IMR-90 (cell line): ENCODE results near the gene KNG1. TPM values are rescaled to one million over a fixed set of nuclear protein-coding genes. Genes with fewer than 3 reads are reported as not detected.

Experiments used
- ATAC-seq: fragments of 200-7000 bp; cut with Tn5 transposase; 2 replicates; pipeline ENCODE4 v1.9.1; 2020; ENCODE audit warnings: low read depth, mild to moderate bottlenecking, moderate library complexity
- BruUV-seq: library from RNA; stranded (reverse); fragments of 400-500 nt; replicated peaks from 2 replicates; lab custom pipeline; 2021; lab: Mats Ljungman, UMichigan
- CTCF ChIA-PET: fragments of 300-600 bp; formaldehyde crosslinking; extraction: SDS; loops from one replicate; lab custom pipeline; 2021; ENCODE audit warnings: antibody characterized with exemption; lab: Yijun Ruan, JAX
- POLR2A ChIA-PET: fragments of 300-600 bp; sonication (Branson Sonifier 250); formaldehyde crosslinking; loops from one replicate; lab custom pipeline; 2022; ENCODE audit warnings: antibody characterized with exemption; ENCODE audit not compliant: unreplicated experiment; lab: Charles Lee
- DNase-seq: peaks from one replicate; pipeline ENCODE4 v3.0.0; 2013
- H2AFZ ChIP-seq: replicated peaks from 2 replicates; pipeline ENCODE3; 2013; ENCODE audit warnings: low read length, mild to moderate bottlenecking; ENCODE audit not compliant: poor library complexity
- H2AK5ac ChIP-seq: 2 replicates; pipeline ENCODE4 v1.6.1; 2013; ENCODE audit warnings: low read depth, low read length, inconsistent platforms
- H2AK9ac ChIP-seq: replicated peaks from 2 replicates; pipeline ENCODE3; 2013; ENCODE audit warnings: mild to moderate bottlenecking, low read depth, low read length, moderate library complexity; ENCODE audit not compliant: poor library complexity
- H2BK120ac ChIP-seq: 2 replicates; pipeline ENCODE4 v1.6.1; 2013; ENCODE audit warnings: low read depth, low read length, inconsistent platforms
- H2BK15ac ChIP-seq: 3 replicates; pipeline ENCODE4 v1.6.1; 2013; ENCODE audit warnings: low read depth, low read length, inconsistent platforms
- H2BK20ac ChIP-seq: 2 replicates; pipeline ENCODE4 v1.6.1; 2013; ENCODE audit warnings: low read depth, mild to moderate bottlenecking, inconsistent platforms, low read length, moderate library complexity
- H2BK5ac ChIP-seq: 2 replicates; pipeline ENCODE4 v1.6.1; 2013; ENCODE audit warnings: mild to moderate bottlenecking, low read depth, low read length, inconsistent platforms; ENCODE audit not compliant: poor library complexity, severe bottlenecking
- H3K14ac ChIP-seq: replicated peaks from 2 replicates; pipeline ENCODE4 v1.6.1; 2013; ENCODE audit warnings: low read depth, low read length, inconsistent platforms
- H3K18ac ChIP-seq: 2 replicates; pipeline ENCODE4 v1.6.1; 2013; ENCODE audit warnings: low read depth, low read length, control low read depth
- H3K23ac ChIP-seq: 2 replicates; pipeline ENCODE4 v1.6.1; 2013; ENCODE audit warnings: low read depth, low read length, inconsistent platforms
- H3K27ac ChIP-seq: 2 replicates; pipeline ENCODE4 v1.5.1; 2013; ENCODE audit warnings: mild to moderate bottlenecking, control low read depth, low read length; ENCODE audit not compliant: insufficient read depth
- H3K27me3 ChIP-seq: 2 replicates; pipeline ENCODE4 v1.6.1; 2013; ENCODE audit warnings: low read length; ENCODE audit not compliant: control insufficient read depth, insufficient read depth
- H3K36me3 ChIP-seq: 2 replicates; pipeline ENCODE4 v1.6.1; 2013; ENCODE audit warnings: low read length, mixed read lengths; ENCODE audit not compliant: control insufficient read depth, insufficient read depth
- H3K4ac ChIP-seq: 2 replicates; pipeline ENCODE4 v1.6.1; 2013; ENCODE audit warnings: low read depth, low read length, inconsistent platforms
- H3K4me1 ChIP-seq: 2 replicates; pipeline ENCODE4 v1.6.1; 2013; ENCODE audit warnings: low read length, mixed read lengths; ENCODE audit not compliant: control insufficient read depth, insufficient read depth
- H3K4me2 ChIP-seq: 2 replicates; pipeline ENCODE4 v1.6.1; 2013; ENCODE audit warnings: low read depth, mild to moderate bottlenecking, control low read depth, low read length, moderate library complexity
- H3K4me3 ChIP-seq: 2 replicates; pipeline ENCODE4 v1.5.1; 2013; ENCODE audit warnings: low read depth, mild to moderate bottlenecking, control low read depth, low read length, moderate library complexity; ENCODE audit not compliant: insufficient read depth
- H3K56ac ChIP-seq: 2 replicates; pipeline ENCODE4 v1.6.1; 2013; ENCODE audit warnings: low read length, inconsistent platforms; ENCODE audit not compliant: insufficient read depth; ENCODE audit errors: extremely low read depth
- H3K79me1 ChIP-seq, 2 experiments: 2 replicates each; pipeline ENCODE4 v1.6.1; 2013; ENCODE audit warnings: low read length in 2 of 2, inconsistent platforms in 1 of 2, low read depth in 1 of 2
- H3K9ac ChIP-seq: 2 replicates; pipeline ENCODE4 v1.6.1; 2013; ENCODE audit warnings: low read depth, low read length, control low read depth
- H3K9me1 ChIP-seq: 2 replicates; pipeline ENCODE4 v1.6.1; 2013; ENCODE audit warnings: low read length, inconsistent platforms; ENCODE audit not compliant: insufficient read depth
- H3K9me3 ChIP-seq: 2 replicates; pipeline ENCODE4 v1.6.1; 2013; ENCODE audit warnings: low read length; ENCODE audit not compliant: control insufficient read depth, insufficient read depth
- H4K20me1 ChIP-seq: 2 replicates; pipeline ENCODE4 v1.6.1; 2013; ENCODE audit warnings: low read length, inconsistent platforms; ENCODE audit not compliant: insufficient read depth
- H4K5ac ChIP-seq: 2 replicates; pipeline ENCODE4 v1.6.1; 2013; ENCODE audit warnings: mild to moderate bottlenecking, low read depth, low read length, control low read depth
- H4K8ac ChIP-seq, 2 experiments: 2 replicates each; pipeline ENCODE4 v1.6.1; 2013; ENCODE audit warnings: low read depth in 2 of 2, low read length in 2 of 2, control low read depth in 1 of 2, inconsistent platforms in 1 of 2
- H4K91ac ChIP-seq: 2 replicates; pipeline ENCODE4 v1.6.1; 2013; ENCODE audit warnings: low read depth, low read length, inconsistent platforms; ENCODE audit not compliant: insufficient read depth
- BHLHE40 ChIP-seq: fragments of 150-350 bp; IDR thresholded peaks from 2 replicates; pipeline ENCODE4 v1.6.1; 2016; ENCODE audit warnings: mild to moderate bottlenecking, low read depth, low read length
- CEBPB ChIP-seq: IDR thresholded peaks from 2 replicates; pipeline ENCODE4 v1.6.1; 2012; ENCODE audit warnings: low read depth, low read length, improper control_type of control experiment
- CHD1 ChIP-seq: IDR thresholded peaks from 2 replicates; pipeline ENCODE4 v1.6.1; 2012; ENCODE audit warnings: low read depth, low read length, improper control_type of control experiment
- ELK1 ChIP-seq: fragments of 150-350 bp; IDR thresholded peaks from 2 replicates; pipeline ENCODE4 v1.6.1; 2016; ENCODE audit warnings: low read depth, mild to moderate bottlenecking, low read length, moderate library complexity, borderline replicate concordance
- FOS ChIP-seq: fragments of 150-350 bp; IDR thresholded peaks from 2 replicates; pipeline ENCODE4 v1.6.1; 2016; ENCODE audit warnings: low read depth, low read length
- MAFK ChIP-seq: IDR thresholded peaks from 2 replicates; pipeline ENCODE4 v1.6.1; 2012; ENCODE audit warnings: low read depth, low read length, improper control_type of control experiment
- MXI1 ChIP-seq: IDR thresholded peaks from 2 replicates; pipeline ENCODE4 v1.6.1; 2012; ENCODE audit warnings: low read depth, mild to moderate bottlenecking, low read length, moderate library complexity, borderline replicate concordance
- NFE2L2 ChIP-seq: fragments of 150-350 bp; IDR thresholded peaks from 2 replicates; pipeline ENCODE4 v1.6.1; 2016; ENCODE audit warnings: low read depth, mild to moderate bottlenecking, low read length
- POLR2A ChIP-seq: IDR thresholded peaks from 2 replicates; pipeline ENCODE4 v1.6.1; 2012; ENCODE audit warnings: mild to moderate bottlenecking, low read depth, low read length
- RAD21 ChIP-seq: IDR thresholded peaks from 2 replicates; pipeline ENCODE4 v1.6.1; 2012; ENCODE audit warnings: low read length, improper control_type of control experiment
- RCOR1 ChIP-seq: IDR thresholded peaks from 2 replicates; pipeline ENCODE4 v1.6.1; 2012; ENCODE audit warnings: mild to moderate bottlenecking, low read length, improper control_type of control experiment; ENCODE audit not compliant: insufficient replicate concordance
- RFX5 ChIP-seq: IDR thresholded peaks from 2 replicates; pipeline ENCODE4 v1.8.0; 2012; ENCODE audit warnings: low read depth, mild to moderate bottlenecking, low read length, moderate library complexity
- SMC3 ChIP-seq: fragments of 150-350 bp; IDR thresholded peaks from 2 replicates; pipeline ENCODE4 v1.6.1; 2016; ENCODE audit warnings: low read depth, mild to moderate bottlenecking, antibody characterized with exemption, low read length, moderate library complexity
- WGBS, 2 experiments: methylation state at CpG; one replicate each; pipeline versions ENCODE4 v1.1.5 to v1.1.7; 2013; ENCODE audit warnings: missing lambda C conversion rate in 2 of 2; ENCODE audit not compliant: insufficient read length in 1 of 2; ENCODE audit errors: extremely low coverage in 2 of 2; 5-methylcytosine and 5-hydroxymethylcytosine counted together
- dilution Hi-C: fragments of 300-500 bp; cut with HindIII; formaldehyde crosslinking; loops from one replicate; pipeline ENCODE4 v1.14.3; 2018; ENCODE audit warnings: low sequenced_read_pairs; ENCODE audit not compliant: unreplicated experiment
- in situ Hi-C: fragments of 300-500 bp; cut with MboI; formaldehyde crosslinking; loops from 3 replicates; pipeline ENCODE4 v1.14.3; 2019; ENCODE audit warnings: low sequenced_read_pairs, inconsistent platforms, mixed read lengths
- intact Hi-C: fragments of 100-400 bp; cut with micrococcal nuclease; formaldehyde crosslinking; loops from 2 replicates; pipeline ENCODE4 v1.10.0; 2022
- polyA plus RNA-seq, 3 experiments: library from polyadenylated mRNA; depleted of rRNA; stranded (reverse); fragments of >200 nt; gene quantifications; 2 replicates each; pipeline ENCODE4 v1.2.3, GENCODE V29; 2012; ENCODE audit warnings: low replicate concordance in 1 of 3
- total RNA-seq: library from RNA; depleted of rRNA; stranded (reverse); fragments of >200 nt; gene quantifications from 2 replicates; pipeline ENCODE4 v1.2.3, GENCODE V29; 2012

Gene KNG1
- total and polyA plus RNA-seq, 2 of the 4 experiments (the other 2 are of a cell fraction), result not detected

DNA sequence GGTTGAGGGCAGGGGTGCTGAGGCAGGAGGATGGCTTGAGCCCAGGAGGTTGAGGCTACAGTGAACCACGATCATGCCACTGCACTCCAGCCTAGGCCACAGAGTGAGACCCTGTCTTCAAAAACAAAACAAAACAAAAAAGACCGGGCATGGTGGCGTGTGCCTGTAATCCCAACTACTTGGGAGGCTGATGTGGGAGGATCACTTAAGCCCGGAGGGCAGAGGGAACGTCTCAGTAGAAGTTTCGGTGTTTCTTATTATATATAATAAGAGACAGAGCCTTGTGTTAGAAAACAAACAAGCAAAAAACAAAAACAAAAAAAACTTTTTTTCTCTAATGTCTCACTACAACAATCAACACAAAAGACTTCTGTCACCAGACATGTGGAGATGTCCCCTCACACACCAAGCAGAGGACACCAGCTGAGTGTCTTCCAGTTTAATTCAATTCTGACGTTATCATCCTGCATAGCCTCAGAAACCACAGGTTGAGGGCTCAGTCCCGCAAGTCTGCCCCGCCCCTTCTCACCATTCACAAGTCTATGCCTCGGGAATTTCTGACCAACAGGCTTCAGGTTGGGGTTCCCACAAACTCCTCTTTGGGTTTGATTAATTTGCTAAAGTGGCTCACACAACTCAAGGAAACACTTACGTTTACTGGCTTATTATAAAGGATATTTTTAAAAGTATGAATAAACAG is 42.2 kb downstream of the KNG1 start:
- no peak overlapping the region for H3K14ac ChIP-seq
- in situ Hi-C loops, result no loop called here
- H2BK120ac ChIP-seq, result no peak overlapping the region
- dilution Hi-C loops, result no loop called here
- H4K20me1 ChIP-seq, result no peaks in the 10 kb centered on the region
- no peak overlapping the region for H3K4me3 ChIP-seq
- no peaks in the 10 kb centered on the region for H3K9me1 ChIP-seq
- no peak for ATAC-seq
- H2BK15ac ChIP-seq, result no peak overlapping the region
- no peak overlapping the region for H3K56ac ChIP-seq
- ChIA-PET POLR2A (no interaction called here), CTCF (no interaction called here)
- no peaks in the 10 kb centered on the region for H3K4me1 ChIP-seq
- intact Hi-C loops, result no loop called here
- H3K4me2 ChIP-seq, result no peak overlapping the region
- H2AFZ ChIP-seq, result no peak overlapping the region
- no peak overlapping the region for H3K4ac ChIP-seq
- no peaks in the 10 kb centered on the region for H3K9me3 ChIP-seq
- no peak overlapping the region for H3K18ac ChIP-seq
- H4K91ac ChIP-seq, result no peak overlapping the region
- TF ChIP-seq RFX5 (no peak), CEBPB (no peak), RAD21 (no peak), BHLHE40 (no peak), SMC3 (no peak), POLR2A (no peak), ELK1 (no peak), MXI1 (no peak), NFE2L2 (no peak), FOS (no peak), RCOR1 (no peak), MAFK (no peak), CHD1 (no peak)
- no CpG with 5 or more reads among the region's 11 CpGs for WGBS, 2 experiments
- H3K9ac ChIP-seq, result no peak overlapping the region
- no peak overlapping the region for H3K23ac ChIP-seq
- no TSS peak for BruUV-seq
- H2AK5ac ChIP-seq, result no peak overlapping the region
- H2BK5ac ChIP-seq, result no peak overlapping the region
- H3K79me1 ChIP-seq, result no peaks in the 10 kb centered on the region
- H3K36me3 ChIP-seq, result no peaks in the 10 kb centered on the region
- no peak overlapping the region for H4K8ac ChIP-seq
- no peak overlapping the region for H2BK20ac ChIP-seq
- H3K27me3 ChIP-seq, result no peaks in the 10 kb centered on the region
- no peak overlapping the region for H4K5ac ChIP-seq
- DNase-seq, result no peak
- no peak overlapping the region for H3K27ac ChIP-seq
- H2AK9ac ChIP-seq, result no peak overlapping the region
